AG04450 (cell line): ENCODE measurements around the gene ETV4. TPM values are rescaled to one million over a fixed set of nuclear protein-coding genes. Genes with fewer than 3 reads are reported as not detected.
A peak's percentile ranks its signal among the peaks of the same experiment; 100 is the strongest.

Experiments used
- CTCF ChIA-PET: fragments of 300-600, 350-600 bp; formaldehyde crosslinking; extraction: SDS; loops from one replicate; lab custom pipeline; 2022; ENCODE audit warnings: antibody characterized with exemption, inconsistent platforms; lab: Charles Lee
- POLR2A ChIA-PET: fragments of 350-600 bp; formaldehyde crosslinking; extraction: SDS; loops from one replicate; lab custom pipeline; 2021; ENCODE audit warnings: antibody characterized with exemption, inconsistent platforms; lab: Yijun Ruan, JAX
- DNase-seq: peaks from one replicate; pipeline ENCODE4 v3.0.0-alpha.2; 2011; ENCODE audit warnings: low read depth, low spot score
- H3K27ac ChIP-seq: one replicate; pipeline ENCODE4 v1.5.1; 2012; ENCODE audit warnings: low read depth, low read length, control low read depth
- H3K27me3 ChIP-seq: one replicate; pipeline ENCODE4 v1.6.0; 2012; ENCODE audit warnings: low read length; ENCODE audit not compliant: control insufficient read depth, insufficient read depth
- H3K4me3 ChIP-seq: 2 replicates; pipeline ENCODE4 v1.5.1; 2011; ENCODE audit warnings: mild to moderate bottlenecking, low read depth, low read length, control low read depth
- H3K9me3 ChIP-seq: 2 replicates; pipeline ENCODE4 v1.5.1; 2012; ENCODE audit warnings: low read length; ENCODE audit not compliant: control insufficient read depth, insufficient read depth
- polyA plus RNA-seq: library from polyadenylated mRNA; depleted of rRNA; stranded (reverse); fragments of >200 nt; gene quantifications from 2 replicates; pipeline ENCODE4 v1.2.3, GENCODE V29; 2011
- TF ChIP-seq, protein P1 (sequence below): IDR thresholded peaks from 2 replicates; pipeline ENCODE4 v1.5.1; 2011; ENCODE audit warnings: low read depth, low read length, control low read depth, inconsistent platforms

ETV4 gene
- polyA plus RNA-seq, 1 experiment, result 6.7 TPM

GRCh38 chr17:43578404-43578698, 32.2 kb upstream of the ETV4 start:
- Histone ChIP-seq H3K27ac (peak overlapping the region; percentile 11), H3K9me3 (no peaks in the 10 kb centered on the region), H3K4me3 (no peak overlapping the region), H3K27me3 (no peaks in the 10 kb centered on the region)
- no peak for DNase-seq
- CTCF ChIA-PET, result interaction anchor here (0.9 to 1.4 kb wide), 2 partner anchors 183 to 188 kb away, joined by 3 to 5 read pairs; no protein-coding TSS in a partner anchor
- POLR2A ChIA-PET, result interaction anchor here (1.0 to 2.1 kb wide), 2 partner anchors 13 to 95 kb away, joined by 3 to 8 read pairs; no protein-coding TSS in a partner anchor
- TF ChIP-seq, protein P1, sequence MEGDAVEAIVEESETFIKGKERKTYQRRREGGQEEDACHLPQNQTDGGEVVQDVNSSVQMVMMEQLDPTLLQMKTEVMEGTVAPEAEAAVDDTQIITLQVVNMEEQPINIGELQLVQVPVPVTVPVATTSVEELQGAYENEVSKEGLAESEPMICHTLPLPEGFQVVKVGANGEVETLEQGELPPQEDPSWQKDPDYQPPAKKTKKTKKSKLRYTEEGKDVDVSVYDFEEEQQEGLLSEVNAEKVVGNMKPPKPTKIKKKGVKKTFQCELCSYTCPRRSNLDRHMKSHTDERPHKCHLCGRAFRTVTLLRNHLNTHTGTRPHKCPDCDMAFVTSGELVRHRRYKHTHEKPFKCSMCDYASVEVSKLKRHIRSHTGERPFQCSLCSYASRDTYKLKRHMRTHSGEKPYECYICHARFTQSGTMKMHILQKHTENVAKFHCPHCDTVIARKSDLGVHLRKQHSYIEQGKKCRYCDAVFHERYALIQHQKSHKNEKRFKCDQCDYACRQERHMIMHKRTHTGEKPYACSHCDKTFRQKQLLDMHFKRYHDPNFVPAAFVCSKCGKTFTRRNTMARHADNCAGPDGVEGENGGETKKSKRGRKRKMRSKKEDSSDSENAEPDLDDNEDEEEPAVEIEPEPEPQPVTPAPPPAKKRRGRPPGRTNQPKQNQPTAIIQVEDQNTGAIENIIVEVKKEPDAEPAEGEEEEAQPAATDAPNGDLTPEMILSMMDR, result no peak

GRCh38 chr17:43577664-43578403, 31.7 kb upstream of the ETV4 start:
- no peaks in the 10 kb centered on the region for H3K27me3 ChIP-seq
- DNase-seq, result no peak
- H3K4me3 ChIP-seq, result no peak overlapping the region
- H3K27ac ChIP-seq, result peak overlapping the region; percentile 11
- POLR2A ChIA-PET, result interaction anchor here (1.0 kb wide), 1 partner anchor 96 kb away, joined by 3 read pairs; no protein-coding TSS in a partner anchor
- TF ChIP-seq, protein P1, result no peak
- H3K9me3 ChIP-seq, result no peaks in the 10 kb centered on the region
- CTCF ChIA-PET, result interaction anchor here (0.8 to 3.2 kb wide), 26 partner anchors 9 to 189 kb away, joined by 3 to 29 read pairs (median 5); no protein-coding TSS in a partner anchor

DNA sequence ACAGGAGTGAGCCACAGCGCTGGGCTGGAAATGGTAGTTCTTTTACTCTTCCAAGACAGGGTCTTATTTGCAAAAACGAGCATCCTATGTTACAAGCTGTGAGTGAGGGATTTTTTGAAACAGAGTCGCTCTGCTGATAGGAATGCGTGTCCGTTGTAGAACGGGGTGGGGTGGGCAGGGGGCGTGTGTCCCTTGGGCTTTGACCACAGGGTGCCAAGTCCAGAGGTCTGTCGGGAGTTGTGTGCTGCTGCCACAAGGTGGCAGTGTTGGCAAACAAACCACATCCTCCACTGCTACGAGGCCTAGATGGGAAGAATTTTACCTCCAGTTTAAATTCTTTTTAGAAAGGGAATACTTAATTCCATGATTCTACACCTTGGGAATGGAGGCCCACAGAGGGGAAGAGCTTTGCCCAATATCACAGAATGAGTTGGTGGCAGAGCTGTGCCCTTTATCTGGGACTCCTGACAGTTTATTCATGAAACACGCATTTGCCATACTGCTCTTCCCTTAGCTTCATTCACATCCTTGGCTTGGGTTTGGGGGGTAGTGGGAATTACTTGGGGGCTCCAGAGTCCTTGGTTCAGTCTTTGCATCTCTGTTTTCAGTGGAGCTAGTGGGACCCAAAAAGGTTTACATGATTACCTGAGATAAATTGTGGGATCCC, 30.6 kb upstream of the ETV4 start:
- DNase-seq, result peak; percentile 43
- Histone ChIP-seq H3K9me3 (no peaks in the 10 kb centered on the region), H3K27ac (no peak overlapping the region), H3K4me3 (no peak overlapping the region), H3K27me3 (no peaks in the 10 kb centered on the region)
- POLR2A ChIA-PET, result interaction anchor here (2.3 kb wide), 1 partner anchor 97 kb away, joined by 10 read pairs; no protein-coding TSS in a partner anchor
- CTCF ChIA-PET, result interaction anchor here (0.5 to 3.2 kb wide), 52 partner anchors 10 to 372 kb away, joined by 3 to 29 read pairs (median 4); partner anchors contain the start of gene CD300LG
- TF ChIP-seq, protein P1, result peak; percentile 94

GRCh38 chr17:43574896-43575525, 28.9 kb upstream of the ETV4 start:
- POLR2A ChIA-PET, result interaction anchor here (2.3 kb wide), 1 partner anchor 99 kb away, joined by 10 read pairs; no protein-coding TSS in a partner anchor
- H3K9me3 ChIP-seq, result no peaks in the 10 kb centered on the region
- no peaks in the 10 kb centered on the region for H3K27me3 ChIP-seq
- CTCF ChIA-PET, result interaction anchor here (1.1 to 3.2 kb wide), 4 partner anchors 49 to 191 kb away, joined by 3 to 21 read pairs (median 10); no protein-coding TSS in a partner anchor
- no peak overlapping the region for H3K4me3 ChIP-seq
- no peak for DNase-seq
- H3K27ac ChIP-seq, result no peak overlapping the region
- TF ChIP-seq, protein P1, result no peak
